LNCaP clone FGC (cell line): Measurements from ENCODE around the gene P2RX1.
"Not testable (repeated sequence)": the region's sequence is repeated elsewhere in the genome, so short reads cannot be mapped to it uniquely, and the experiment has no call there.

ENCODE experiments used
- DNase-seq: peaks from one replicate; pipeline ENCODE4 v3.0.0-alpha.2; 2011; ENCODE audit warnings: low read depth
- H3K4me3 ChIP-seq: 2 replicates; pipeline ENCODE4 v1.5.1; 2011; ENCODE audit warnings: mild to moderate bottlenecking, low read depth, low read length, control low read depth
- CTCF ChIP-seq: IDR thresholded peaks from 2 replicates; pipeline ENCODE4 v1.5.1; 2012; ENCODE audit warnings: mild to moderate bottlenecking; ENCODE audit not compliant: control insufficient read depth, insufficient read depth; ENCODE audit errors: extremely low read depth

Gene P2RX1

DNA sequence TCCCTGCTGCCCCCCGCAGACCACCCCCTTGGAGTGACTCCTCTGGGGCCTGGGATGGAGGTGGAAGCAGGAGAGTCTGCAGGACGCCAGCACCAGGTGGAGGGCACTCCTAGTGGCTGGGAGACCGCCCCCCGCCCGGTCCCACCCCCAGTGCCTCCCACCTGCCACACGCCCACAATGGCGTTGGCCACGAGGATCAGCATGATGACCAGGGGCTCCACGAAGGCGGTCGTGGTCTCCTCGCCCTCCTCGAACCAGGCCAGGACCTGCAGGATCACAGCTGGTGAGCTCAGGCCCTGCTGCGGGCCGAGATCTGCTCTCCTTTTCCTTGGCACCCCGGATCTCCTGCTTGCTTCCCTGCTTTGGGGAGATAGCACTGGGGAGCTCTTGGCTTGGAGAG lies 35.2 kb upstream of the P2RX1 start:
- no peak overlapping the region for H3K4me3 ChIP-seq
- no peak for DNase-seq
- TF ChIP-seq CTCF: no peak

DNA sequence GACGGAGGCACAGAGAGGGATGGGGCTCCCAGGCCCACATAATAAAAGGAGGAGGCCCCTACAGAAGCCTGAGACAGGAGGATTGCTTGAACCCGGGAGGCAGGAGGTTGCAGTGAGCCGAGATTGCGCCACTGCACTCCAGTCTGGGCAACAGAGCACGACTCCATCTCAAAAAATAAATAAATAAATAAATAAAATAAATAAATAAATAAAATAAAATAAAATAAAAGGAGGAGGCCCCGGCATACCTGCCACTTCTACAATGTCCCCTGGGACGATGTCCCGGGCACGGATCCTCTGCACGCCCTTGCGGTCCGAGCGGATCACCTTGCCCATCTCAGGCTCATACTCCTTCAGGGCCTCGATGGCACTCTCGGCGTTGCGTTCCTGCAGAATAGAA lies 34.7 kb upstream of the P2RX1 start:
- DNase-seq: no peak
- no peak for TF ChIP-seq CTCF
- no peak overlapping the region for H3K4me3 ChIP-seq

- TF ChIP-seq CTCF: no peak
- DNase-seq: no peak
- no peak overlapping the region for H3K4me3 ChIP-seq
Observed at GRCh38 chr17:3950584-3950983, 34.3 kb upstream of the P2RX1 start.

DNA sequence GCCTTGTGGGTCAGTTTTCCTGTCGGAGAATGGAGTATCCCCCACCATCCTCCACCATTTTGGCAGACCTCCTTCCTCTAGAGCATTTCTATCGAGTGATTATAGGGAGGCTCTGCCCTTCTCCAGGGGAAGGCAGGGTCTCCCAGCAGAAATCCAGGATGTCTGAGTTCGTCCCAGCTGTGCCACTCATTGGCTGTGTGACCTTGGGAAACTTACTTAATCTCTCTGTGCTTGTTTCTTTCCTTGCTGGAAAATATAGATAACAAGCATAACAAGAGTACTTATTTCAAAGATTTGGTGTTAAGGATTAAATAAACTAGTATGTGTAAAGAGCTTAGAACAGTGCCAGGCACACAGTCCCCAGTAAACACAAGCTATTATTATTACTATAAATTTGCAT lies 33.2 kb upstream of the P2RX1 start:
- no peak overlapping the region for H3K4me3 ChIP-seq
- TF ChIP-seq CTCF: no peak
- no peak for DNase-seq

DNA sequence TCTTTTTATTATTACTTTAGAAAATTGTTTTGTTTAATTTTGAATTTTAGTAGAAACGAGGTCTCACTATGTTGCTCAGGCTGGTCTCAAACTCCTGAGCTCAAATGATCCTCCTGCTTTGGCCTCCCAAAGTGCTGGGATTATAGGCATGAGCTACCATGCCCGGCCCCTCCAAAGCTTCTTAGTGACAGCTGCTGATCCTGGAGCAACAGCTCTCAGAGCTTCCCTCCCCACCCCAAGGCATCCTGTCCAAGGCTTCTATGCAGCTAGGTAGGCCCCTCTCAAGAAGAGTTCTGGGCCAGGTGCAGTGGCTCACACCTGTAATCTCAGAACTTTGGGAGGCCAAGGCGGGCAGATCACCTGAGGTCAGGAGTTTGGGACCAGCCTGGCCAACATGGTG lies 32.3 kb upstream of the P2RX1 start:
- H3K4me3 ChIP-seq: not testable (repeated sequence)

GRCh38 chr17:3947318-3947810 lies 31.1 kb upstream of the P2RX1 start:
- no peak for DNase-seq
- no peak overlapping the region for H3K4me3 ChIP-seq
- TF ChIP-seq CTCF: no peak

More for the DNA sequence above, 32.3 kb upstream of the P2RX1 start:
- not testable (repeated sequence) for DNase-seq

- TF ChIP-seq CTCF: no peak
- no peak for DNase-seq
- H3K4me3 ChIP-seq: no peak overlapping the region
Observed at GRCh38 chr17:3946711-3947235, 30.5 kb upstream of the P2RX1 start.
